ENCODE results near the gene ACYP1. TPM values are rescaled to one million over a fixed set of nuclear protein-coding genes. Genes with fewer than 3 reads are reported as not detected.

ACYP1 gene
- polyA plus RNA-seq, 4 donors: 25.5 to 52.6 (median 33.8) TPM

DNA sequence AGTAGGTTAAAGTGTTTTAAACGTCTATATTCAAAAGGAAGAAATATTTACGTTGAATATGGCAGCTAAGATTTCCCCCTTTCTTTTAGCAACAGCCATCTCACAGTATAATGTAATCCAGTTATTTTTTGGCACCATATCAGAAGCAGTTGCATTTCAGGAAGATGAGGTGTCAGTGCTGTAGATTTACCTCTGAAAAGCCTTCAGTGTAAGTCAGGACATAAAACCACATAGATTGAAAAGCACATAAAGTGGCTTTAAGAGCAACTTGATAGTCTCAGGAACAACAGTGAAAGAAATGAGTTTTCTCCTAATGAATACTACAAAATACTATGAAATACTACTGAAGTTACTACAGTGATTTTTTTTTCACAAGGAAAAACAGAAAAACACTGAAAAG is 19.5 kb downstream of the ACYP1 start:
- DNase-seq (ENCODE audit: low read depth in 4 of 4, low spot score in 3 of 4): no peak

DNA sequence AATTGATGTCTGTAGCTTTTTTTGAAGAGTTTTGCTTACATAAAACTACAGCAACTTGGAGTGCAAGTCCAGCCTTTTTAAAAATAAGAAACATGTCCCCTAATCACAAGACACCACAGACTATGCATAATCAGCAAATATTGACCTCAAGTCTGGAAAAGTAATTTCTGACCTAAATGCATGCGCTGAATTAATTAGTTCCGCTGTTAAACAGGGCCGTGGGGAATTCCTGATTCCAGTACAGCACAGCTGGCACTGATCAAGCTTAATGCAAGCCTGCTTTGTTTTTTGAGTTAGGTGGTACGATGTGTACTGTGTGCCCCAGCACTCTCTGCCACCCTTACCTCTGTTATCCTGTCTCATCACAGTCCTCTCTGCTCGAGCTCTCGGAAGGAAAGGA is 21.8 kb downstream of the ACYP1 start:
- no peak for DNase-seq (ENCODE audit: low read depth in 4 of 4, low spot score in 3 of 4)

DNA sequence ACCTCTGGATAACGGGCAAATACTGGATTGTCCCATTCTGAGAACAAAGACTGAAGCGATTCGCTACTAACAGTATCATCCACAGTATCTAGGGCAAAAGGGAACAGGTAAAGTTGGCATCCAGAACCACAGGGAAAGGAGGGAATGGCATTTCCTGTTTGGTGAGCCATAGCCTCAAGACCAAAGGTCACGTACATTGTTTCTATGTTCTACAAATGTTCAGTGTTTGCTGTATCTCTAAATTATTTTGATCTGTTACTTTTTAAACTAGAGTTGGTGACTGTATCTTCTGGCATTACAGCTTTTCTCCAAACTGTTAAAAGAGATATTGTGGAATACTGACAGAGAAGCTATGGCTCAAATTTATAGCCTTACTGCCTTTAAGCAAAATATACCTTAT is 22.2 kb downstream of the ACYP1 start:
- no peak for DNase-seq (ENCODE audit: low read depth in 4 of 4, low spot score in 3 of 4)

DNA sequence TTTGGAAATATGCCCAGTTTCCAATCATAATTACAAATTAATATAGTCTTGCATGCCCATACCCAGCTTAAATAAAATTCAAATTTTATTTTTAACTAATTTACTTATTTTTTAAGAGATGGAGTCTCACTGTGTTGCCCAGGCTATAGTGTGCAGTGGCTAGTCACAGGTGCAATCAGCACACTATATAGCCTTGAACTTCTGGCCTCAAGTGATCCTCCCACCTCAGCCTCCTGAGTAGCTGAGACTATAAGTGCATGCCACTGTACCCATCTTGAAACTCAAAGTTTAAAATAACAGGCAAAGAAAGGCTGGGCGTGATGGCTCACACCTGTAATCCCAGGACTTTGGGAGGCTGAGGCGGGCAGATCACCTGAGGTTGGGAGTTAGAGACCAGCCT is 22.9 kb downstream of the ACYP1 start:
- no peak for DNase-seq (ENCODE audit: low read depth in 4 of 4, low spot score in 3 of 4)

DNA sequence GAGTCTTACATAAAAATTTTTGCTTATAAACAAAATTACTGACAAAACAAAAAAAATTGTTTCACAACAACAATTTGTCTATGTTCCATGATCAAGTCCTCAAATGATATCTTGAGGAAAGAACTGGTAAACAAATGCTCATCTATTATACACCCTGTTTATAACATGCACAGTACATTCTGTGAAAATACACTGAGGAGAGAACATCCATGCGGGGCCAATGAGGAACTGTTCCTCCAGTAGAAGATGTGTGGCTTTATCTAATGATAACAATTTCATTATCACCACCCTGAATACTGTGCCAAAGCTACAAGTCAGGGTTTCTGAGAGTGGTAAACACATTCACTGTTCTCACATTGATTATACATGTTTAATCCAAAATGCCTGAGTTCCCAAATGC is 23.3 kb downstream of the ACYP1 start:
- no peak for DNase-seq (ENCODE audit: low read depth in 4 of 4, low spot score in 3 of 4)

DNA sequence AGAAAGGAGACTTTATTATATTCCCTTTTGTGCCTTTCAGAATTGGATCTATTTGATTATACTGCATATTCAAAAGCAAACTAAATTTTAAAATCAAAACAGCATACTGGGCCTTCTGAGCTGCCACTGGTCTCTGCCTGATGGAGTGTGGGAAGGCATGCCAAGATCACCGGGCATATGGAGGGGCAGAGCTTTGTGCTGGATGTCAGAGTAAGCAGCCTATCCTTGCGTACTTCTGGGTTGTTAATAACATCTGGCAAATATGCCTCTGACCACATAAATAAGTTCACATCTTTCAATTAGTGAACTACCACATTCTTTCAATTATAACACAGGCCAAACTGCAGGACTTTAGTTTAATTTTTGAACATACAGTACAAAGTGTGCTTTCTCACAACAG is 30.9 kb downstream of the ACYP1 start:
- DNase-seq (ENCODE audit: low read depth in 4 of 4, low spot score in 3 of 4): no peak

DNA sequence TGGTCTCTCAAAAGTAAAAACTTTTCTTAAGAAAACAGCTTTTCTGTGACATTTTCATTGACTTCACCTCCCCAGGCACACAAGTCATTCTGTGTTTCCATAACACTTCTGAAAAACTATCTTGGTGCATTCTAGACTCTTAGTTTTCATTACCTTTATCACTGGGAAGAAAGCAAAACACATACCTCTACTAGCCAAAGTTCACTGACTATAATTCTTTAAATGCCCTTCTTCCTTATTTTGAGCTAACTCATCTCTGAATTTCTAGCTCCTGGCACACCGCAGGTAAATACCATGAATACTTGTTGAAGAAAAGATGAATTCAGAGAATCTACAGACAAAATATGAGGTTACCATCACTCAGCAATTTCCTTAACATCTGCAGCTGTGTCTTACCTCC is 33.7 kb downstream of the ACYP1 start:
- no peak for DNase-seq (ENCODE audit: low read depth in 4 of 4, low spot score in 3 of 4)

DNA sequence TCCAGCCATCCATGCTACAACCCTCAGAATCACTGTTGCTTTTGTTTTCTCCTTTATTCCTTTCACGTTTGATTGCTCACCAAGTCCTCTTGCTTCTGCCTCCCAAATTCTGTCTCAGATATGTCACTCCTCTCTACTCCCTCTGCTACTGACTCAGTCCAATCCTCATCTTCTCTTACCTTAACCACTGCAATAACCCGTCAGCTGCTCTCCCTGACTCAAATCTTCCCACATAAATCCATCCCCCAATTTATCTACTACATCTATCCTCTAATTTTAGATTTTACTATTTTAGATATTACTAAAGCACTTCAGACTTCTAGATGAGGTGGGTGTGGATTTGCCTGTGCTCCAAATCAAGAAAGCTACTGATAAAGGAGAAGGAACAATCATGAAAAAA is 37.9 kb downstream of the ACYP1 start:
- no peak for DNase-seq (ENCODE audit: low read depth in 4 of 4, low spot score in 3 of 4)

DNA sequence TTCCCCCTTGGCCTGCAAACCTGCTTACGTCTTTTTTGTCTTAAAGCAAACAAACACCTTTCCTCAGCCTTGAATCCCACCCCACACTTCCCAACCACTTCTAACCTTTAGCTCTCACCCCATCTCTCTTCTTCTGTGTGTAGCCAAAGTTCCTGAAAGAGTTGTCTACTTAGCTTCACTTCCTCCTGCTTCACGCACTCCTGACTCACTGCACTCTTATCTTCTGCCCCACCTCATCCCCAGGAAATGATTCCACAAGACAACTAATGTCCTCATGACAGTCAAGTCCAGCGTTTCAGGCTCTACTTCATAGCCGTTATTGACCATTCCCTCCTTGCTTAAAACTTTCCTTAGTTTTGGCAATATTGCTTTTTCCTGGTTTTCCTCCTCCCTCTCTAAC is 38.7 kb downstream of the ACYP1 start:
- no peak for DNase-seq (ENCODE audit: low read depth in 4 of 4, low spot score in 3 of 4)

DNA sequence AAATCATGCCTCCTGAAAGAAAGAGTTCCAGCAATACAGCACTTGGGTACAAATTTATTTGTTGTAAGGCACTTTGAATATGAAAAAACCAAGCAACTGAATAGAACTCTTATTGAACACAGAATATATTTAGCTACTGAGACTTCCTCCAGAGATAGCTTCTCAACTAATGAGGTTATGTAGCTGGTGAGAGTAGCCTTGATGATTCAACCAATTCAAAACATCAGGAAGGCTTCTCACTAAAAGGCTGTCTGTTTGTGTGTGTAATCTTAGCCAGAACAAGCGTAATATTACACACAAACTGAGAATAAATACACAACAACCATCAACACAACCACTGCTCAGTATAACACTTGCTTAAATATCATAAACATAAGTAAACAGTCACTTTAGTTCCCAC is 40.7 kb downstream of the ACYP1 start:
- DNase-seq (ENCODE audit: low read depth in 4 of 4, low spot score in 3 of 4): no peak

DNA sequence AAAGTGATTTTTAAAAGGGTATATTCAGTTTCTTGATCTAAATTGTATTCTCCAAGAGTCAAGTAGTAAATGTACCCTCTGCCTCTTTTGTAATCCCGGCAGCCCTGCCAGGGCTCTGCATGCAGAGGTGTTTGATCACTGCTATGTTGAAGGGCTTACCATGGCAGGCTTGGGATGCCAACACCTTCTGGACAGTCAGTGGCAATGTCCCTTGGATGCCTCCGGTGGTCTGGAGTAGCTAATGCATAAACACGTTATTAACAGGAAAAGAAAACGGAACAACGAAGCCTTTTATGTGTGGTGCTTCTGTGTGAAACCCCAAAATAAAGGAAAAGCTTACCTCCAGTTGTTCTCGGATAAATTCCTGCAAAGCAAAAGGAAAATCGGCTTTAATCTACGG is 41.2 kb downstream of the ACYP1 start:
- no peak for DNase-seq (ENCODE audit: low read depth in 4 of 4, low spot score in 3 of 4)

DNA sequence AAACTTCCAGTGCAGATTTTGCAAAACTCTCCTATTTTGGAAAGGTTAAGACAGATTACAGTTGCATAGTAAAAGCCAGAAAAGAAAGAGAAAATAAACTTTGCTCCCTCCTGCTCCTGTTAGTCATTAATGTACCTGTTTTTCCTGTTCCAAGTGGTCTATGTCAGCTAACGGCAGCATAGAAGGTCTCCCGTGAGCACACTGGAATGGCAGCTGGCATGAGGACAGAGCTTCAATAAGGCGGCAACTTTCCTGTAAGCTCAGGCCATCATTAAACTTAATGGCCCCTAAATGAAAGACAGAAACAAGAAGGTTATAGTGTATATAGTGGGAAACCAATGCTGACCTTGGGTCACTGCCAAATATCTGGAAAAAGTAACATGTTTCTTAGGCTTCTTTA is 45.1 kb downstream of the ACYP1 start:
- DNase-seq (ENCODE audit: low read depth in 4 of 4, low spot score in 3 of 4): peak in 3 of 4 donors; percentile 38 to 52 (median 46)

DNA sequence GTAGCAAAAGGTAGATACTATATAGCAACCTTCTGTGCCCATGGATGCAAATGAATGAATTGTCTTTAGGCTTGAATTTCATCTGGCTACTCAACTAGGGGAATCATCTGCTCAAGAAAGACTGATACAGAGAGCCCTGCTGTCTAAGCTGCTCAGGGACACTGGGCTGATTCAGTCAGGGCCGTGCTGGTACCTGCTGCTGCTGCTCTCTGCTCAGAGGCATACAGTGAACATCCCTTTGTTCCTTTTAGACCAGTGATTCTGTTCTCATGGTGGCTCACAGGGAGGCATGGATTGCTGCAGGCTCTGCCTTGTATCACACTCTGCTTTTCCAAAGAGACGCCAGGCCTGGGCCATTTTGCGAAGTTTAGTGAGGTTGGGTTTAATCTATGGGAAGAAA is 47.0 kb downstream of the ACYP1 start:
- no peak for DNase-seq (ENCODE audit: low read depth in 4 of 4, low spot score in 3 of 4)

DNA sequence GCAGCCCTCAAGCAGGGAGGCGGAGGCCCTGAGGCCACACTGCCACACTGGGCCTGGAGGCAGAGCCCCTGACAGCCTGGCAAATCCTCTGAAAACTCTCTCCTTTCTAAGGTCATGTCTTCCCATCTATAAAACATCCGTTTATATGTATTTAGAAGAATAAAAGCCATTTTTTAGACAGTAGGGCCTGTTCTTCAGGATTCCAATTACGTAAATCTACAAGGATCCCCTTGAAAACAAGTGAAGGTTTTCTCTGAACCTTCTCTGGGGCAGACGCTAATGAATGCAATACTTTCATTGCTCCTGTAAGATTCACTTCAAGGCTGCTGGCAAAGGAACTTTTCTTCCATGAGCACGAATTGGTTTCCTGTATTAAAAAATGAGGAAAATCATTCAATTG is 48.3 kb downstream of the ACYP1 start:
- no peak for DNase-seq (ENCODE audit: low read depth in 4 of 4, low spot score in 3 of 4)

DNA sequence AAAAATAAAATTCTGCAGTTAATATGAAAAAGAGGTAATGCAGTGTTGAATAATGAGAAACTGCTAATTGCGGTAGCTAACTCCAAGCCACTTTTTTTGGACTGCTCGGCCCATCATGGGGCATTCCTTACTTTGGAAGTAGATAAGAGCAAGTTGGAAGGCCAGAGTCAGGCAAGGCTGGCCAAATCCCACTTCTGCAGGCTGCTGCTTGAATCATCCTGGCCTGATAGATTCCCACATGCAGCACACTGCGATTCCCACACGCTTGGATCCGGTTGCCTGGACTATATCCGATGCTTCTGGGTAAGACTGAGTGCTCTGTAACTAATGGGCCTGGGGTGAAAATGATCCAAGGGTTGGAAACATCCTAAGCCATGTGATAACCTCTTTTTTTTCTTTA is 50.5 kb downstream of the ACYP1 start:
- no peak for DNase-seq (ENCODE audit: low read depth in 4 of 4, low spot score in 3 of 4)

DNA sequence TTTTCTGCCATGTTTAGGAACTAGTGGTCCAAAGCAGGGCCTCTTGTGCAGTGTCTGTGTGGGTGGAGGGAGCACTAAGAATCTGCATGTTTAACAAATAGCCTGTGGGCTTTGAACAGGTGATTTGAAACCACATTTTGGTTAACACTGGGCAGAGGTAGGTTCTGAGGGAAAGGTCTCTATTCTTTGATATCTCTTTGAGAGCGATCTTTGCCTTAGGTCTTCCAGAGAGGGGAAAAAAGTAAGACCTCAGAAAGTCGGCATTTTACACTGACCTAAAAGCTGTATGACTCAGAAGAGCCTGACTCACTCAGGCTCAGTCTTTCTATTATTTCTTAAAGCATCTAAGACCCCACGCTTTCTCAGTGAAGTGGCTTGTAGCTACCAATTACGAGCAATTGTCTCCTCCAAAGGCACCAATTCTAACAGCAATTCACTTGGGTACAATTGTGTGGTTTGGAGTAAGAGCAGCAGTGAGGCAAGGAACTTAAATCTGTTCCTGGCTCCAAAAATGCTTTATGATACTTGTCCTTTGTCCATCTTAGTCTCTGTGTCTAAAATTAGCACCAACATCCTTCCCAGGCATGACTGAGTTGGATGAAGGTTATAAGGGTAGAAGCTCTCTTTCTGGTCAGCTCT is 52.3 kb downstream of the ACYP1 start:
- no peak for DNase-seq (ENCODE audit: low read depth in 4 of 4, low spot score in 3 of 4)

DNA sequence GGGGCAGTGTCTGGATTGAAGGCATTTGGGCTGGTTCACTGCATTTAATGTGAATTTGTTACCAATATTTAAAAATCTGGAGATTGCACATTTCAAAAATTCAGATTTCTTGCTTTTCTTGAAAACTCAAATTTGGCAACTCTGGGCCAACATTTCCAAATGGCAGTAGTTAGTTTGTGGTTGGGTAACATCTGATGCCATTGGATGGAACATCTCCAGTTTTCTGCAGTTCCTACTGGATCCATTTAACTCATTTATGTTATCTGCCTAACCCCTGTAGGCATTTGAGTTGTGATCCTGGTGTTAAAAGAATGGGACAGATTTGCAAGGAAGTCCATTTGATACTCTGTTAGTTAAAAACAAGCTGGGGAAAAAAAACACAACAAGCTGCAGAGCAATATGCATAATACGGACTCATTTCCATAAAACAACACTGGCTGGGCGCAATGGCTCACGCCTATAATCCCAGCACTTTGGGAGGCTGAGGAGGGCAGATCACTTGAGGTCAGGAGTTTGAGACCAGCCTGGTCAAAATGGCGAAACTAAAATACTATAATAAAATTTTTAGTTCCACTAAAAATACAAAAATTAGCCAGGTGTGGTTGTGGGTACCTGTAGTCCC is 53.2 kb downstream of the ACYP1 start:
- no peak for DNase-seq (ENCODE audit: low read depth in 4 of 4, low spot score in 3 of 4)

DNA sequence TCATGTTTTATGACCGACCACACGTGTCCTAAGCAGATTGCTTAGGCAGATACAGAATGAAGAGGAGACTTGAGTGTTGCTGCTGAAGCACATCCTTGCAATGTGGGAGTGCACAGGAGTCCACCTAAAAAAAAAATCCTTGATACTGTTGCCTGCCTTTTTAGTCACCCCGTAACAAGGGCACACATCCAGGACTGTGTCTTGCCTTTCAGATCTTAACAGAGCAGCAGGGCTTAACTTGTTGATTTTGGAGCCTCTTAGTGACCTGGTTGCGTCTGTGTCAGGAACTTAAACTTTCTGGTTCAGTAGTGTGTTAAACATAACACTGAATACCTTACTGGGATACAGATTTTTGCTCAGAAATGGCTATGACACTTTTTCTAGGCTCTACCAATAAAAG is 54.6 kb downstream of the ACYP1 start:
- DNase-seq (ENCODE audit: low read depth in 4 of 4, low spot score in 3 of 4): no peak

DNA sequence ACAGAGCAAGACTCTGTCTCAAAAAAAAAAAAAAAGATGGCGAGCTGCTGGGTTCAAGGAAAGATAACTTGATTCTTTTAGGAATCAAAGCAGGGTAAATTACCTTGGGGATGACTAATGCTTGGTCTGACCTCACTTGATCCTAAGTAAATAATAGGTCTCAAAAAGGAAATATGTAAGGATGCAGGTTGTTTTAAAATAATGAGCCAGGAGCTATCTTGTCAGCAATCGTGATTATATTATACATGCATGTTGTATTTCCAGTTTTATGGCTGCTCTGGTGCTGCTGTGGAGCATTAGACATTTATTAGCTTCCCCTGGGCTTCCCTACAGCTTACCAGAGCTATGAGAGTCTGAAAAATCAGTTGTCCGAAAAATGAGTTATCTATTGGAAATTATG is 58.5 kb downstream of the ACYP1 start:
- DNase-seq (ENCODE audit: low read depth in 4 of 4, low spot score in 3 of 4): no peak

DNA sequence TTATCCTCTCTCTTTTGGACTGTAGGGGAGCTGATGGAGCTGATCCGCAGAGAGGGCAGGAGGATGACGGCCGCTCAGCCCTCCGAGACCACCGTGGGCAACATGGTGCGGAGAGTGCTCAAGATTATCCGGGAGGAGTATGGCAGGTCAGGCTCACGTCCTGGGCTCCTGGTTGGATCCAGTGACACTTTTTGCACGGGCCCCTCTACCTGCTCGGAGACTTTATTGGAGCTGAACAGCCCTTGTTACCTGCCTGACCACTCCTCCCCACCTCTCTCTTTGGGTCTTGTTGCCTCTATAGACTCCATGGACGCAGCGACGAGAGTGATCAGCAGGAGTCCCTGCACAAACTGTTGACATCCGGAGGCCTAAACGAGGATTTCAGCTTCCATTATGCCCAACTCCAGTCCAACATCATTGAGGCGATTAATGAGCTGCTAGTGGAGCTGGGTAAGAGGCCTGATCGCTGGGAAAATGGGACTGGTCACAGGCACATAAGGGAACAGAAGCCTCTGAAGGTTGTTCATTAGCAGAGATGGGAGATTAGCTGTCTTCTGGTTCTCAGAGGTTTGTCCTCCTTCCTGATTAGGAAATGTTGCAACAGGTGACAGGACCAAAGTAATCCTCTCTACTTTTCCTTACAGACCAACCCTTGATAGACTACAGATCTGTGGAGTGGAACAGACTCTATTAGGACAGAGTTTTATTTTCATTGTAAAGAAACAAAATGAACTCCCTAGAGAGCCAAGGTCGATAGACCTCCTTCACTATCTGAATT is 60.4 kb downstream of the ACYP1 start:
- DNase-seq (ENCODE audit: low read depth in 4 of 4, low spot score in 3 of 4): no peak

All from left renal pelvis (tissue), 4 donors.